ENCODE measurements around the gene ZDHHC5.
A peak's percentile ranks its signal among the peaks of the same experiment; 100 is the strongest.

ZDHHC5 gene

GRCh38 chr11:57741132-57742086, 73.5 kb downstream of the ZDHHC5 start, which contains the start of gene SELENOH:
SELENOH (plus strand) TSS chr11:57741491; CDS start chr11:57741596, 105 bp downstream.
- DNase-seq, result peak; percentile 95 to 96 (median 96)

GRCh38 chr11:57742087-57742452, 74.2 kb downstream of the ZDHHC5 start:
- DNase-seq, result peak in 1 of 3 donors; percentile 24

GRCh38 chr11:57744357-57744756, 76.4 kb downstream of the ZDHHC5 start:
- no peak for DNase-seq

GRCh38 chr11:57745206-57745605, 77.3 kb downstream of the ZDHHC5 start:
- no peak for DNase-seq

GRCh38 chr11:57746920-57747319, 79.0 kb downstream of the ZDHHC5 start:
- DNase-seq, result no peak
